Loucy (cell line): ENCODE results near the gene NPBWR2.

ENCODE experiments used
- EZH2phosphoT487 ChIP-seq: fragments of 200-600 bp; IDR thresholded peaks from 2 replicates; pipeline ENCODE4 v1.6.1; 2018; ENCODE audit warnings: antibody characterized with exemption, mild to moderate bottlenecking, moderate library complexity, borderline replicate concordance
- TF ChIP-seq, protein P1 (sequence below): fragments of 200-600 bp; sonication (generic); conservative IDR thresholded peaks from 2 replicates; pipeline ENCODE4 v1.5.1; 2014; ENCODE audit warnings: mild to moderate bottlenecking, antibody characterized with exemption, low read length

GRCh38 chr20:64073476-64074183 is 33.7 kb downstream of the NPBWR2 start:
- TF ChIP-seq, protein P1, sequence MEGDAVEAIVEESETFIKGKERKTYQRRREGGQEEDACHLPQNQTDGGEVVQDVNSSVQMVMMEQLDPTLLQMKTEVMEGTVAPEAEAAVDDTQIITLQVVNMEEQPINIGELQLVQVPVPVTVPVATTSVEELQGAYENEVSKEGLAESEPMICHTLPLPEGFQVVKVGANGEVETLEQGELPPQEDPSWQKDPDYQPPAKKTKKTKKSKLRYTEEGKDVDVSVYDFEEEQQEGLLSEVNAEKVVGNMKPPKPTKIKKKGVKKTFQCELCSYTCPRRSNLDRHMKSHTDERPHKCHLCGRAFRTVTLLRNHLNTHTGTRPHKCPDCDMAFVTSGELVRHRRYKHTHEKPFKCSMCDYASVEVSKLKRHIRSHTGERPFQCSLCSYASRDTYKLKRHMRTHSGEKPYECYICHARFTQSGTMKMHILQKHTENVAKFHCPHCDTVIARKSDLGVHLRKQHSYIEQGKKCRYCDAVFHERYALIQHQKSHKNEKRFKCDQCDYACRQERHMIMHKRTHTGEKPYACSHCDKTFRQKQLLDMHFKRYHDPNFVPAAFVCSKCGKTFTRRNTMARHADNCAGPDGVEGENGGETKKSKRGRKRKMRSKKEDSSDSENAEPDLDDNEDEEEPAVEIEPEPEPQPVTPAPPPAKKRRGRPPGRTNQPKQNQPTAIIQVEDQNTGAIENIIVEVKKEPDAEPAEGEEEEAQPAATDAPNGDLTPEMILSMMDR, result no peak
- TF ChIP-seq EZH2phosphoT487, result no peak
